A549 (cell line): ENCODE data around the gene CCDC157. TPM values are rescaled to one million over a fixed set of nuclear protein-coding genes. Genes with fewer than 3 reads are reported as not detected.

Experiments used
- ATAC-seq, 2 experiments: fragments of 200-7000 bp in 1 of 2; fragments of >200 bp in 1 of 2; cut with Nextera tagmentation in 1 of 2; cut with Tn5 transposase in 1 of 2; 3 replicates each; pipeline versions ENCODE4 v1.8.0 to v1.9.1; 2018 to 2020; ENCODE audit warnings: mild to moderate bottlenecking in 1 of 2, moderate library complexity in 1 of 2
- CTCF ChIA-PET: fragments of 300-600 bp; sonication (Branson Sonifier 250); formaldehyde crosslinking; extraction: SDS; loops from one replicate; lab custom pipeline; 2021; ENCODE audit warnings: antibody characterized with exemption, inconsistent platforms; lab: Yijun Ruan, JAX
- POLR2A ChIA-PET: fragments of 350-600 bp; formaldehyde crosslinking; extraction: SDS; loops from one replicate; lab custom pipeline; 2021; ENCODE audit warnings: antibody characterized with exemption, inconsistent platforms; lab: Yijun Ruan, JAX
- DNase-seq, 2 experiments: peaks; one replicate each; pipeline versions ENCODE4 v3.0.0 to v3.0.0-alpha.2; 2011 to 2016; ENCODE audit warnings: low read depth in 1 of 2, low spot score in 1 of 2
- FAIRE-seq: peaks from 2 replicates; lab custom pipeline; 2011; peaks lifted over from hg19 to GRCh38; lab: Jason Lieb, UNC
- H3K27ac ChIP-seq, 2 experiments: fragments of >200 bp; sonication (Bioruptor Twin); formaldehyde crosslinking; 3 replicates each; pipeline ENCODE4 v1.5.1; 2016 to 2017
- H3K4me1 ChIP-seq: fragments of >200 bp; sonication (Bioruptor Twin); formaldehyde crosslinking; 3 replicates; pipeline ENCODE4 v1.6.1; 2016
- H3K4me2 ChIP-seq: fragments of >200 bp; sonication (Bioruptor Twin); formaldehyde crosslinking; 3 replicates; pipeline ENCODE4 v1.6.1; 2016
- H3K4me3 ChIP-seq: fragments of >200 bp; sonication (Bioruptor Twin); formaldehyde crosslinking; 3 replicates; pipeline ENCODE4 v1.5.1; 2016
- H3K9me3 ChIP-seq: fragments of >200 bp; sonication (Bioruptor Twin); formaldehyde crosslinking; 3 replicates; pipeline ENCODE4 v1.6.1; 2016
- BHLHE40 ChIP-seq: IDR thresholded peaks from 2 replicates; pipeline ENCODE4 v1.6.1; 2012; ENCODE audit warnings: low read depth, low read length, inconsistent platforms
- CHD2 ChIP-seq: fragments of 150-350 bp; IDR thresholded peaks from 2 replicates; pipeline ENCODE4 v1.6.1; 2014; ENCODE audit warnings: low read length; ENCODE audit not compliant: partially characterized antibody
- EHF ChIP-seq: fragments of 250-450 bp; sonication (Bioruptor Pico); IDR thresholded peaks from 2 replicates; pipeline ENCODE4 v1.5.0; 2020; ENCODE audit warnings: mild to moderate bottlenecking
- FOSL2 ChIP-seq, 2 experiments: fragments of 450-650 bp in 1 of 2; fragments of >200 bp in 1 of 2; sonication (Bioruptor Twin) in 1 of 2; formaldehyde crosslinking; IDR thresholded peaks; 2 replicates each; pipeline versions ENCODE4 v1.5.0 to v1.6.1; 2016 to 2020; ENCODE audit warnings: mild to moderate bottlenecking in 1 of 2, moderate library complexity in 1 of 2
- HDAC2 ChIP-seq: fragments of 200-600 bp; sonication (generic); IDR thresholded peaks from 2 replicates; pipeline ENCODE4 v1.6.1; 2016
- JUNB ChIP-seq: fragments of >200 bp; sonication (Bioruptor Twin); formaldehyde crosslinking; IDR thresholded peaks from 2 replicates; pipeline ENCODE4 v1.6.1; 2016
- WGBS: methylation state at CpG from one replicate; pipeline ENCODE4 v1.1.6; 2017; ENCODE audit errors: missing lambda C conversion rate; 5-methylcytosine and 5-hydroxymethylcytosine counted together
- polyA plus RNA-seq, 4 experiments: library from polyadenylated mRNA; depleted of rRNA in 3 of 4; stranded (reverse); fragments of >200 nt; fragmentation: RNase III in 1 of 4; extraction: RNeasy Plus Mini Kit Qiagen cat#74134 plus additional on column Dnase treatment in 1 of 4; gene quantifications; 2 replicates in 3 of 4; 3 replicates in 1 of 4; pipeline ENCODE4 v1.2.3, GENCODE V29; 2011 to 2017
- TF ChIP-seq, protein P1 (sequence below): fragments of >200 bp; sonication (Bioruptor Twin); formaldehyde crosslinking; IDR thresholded peaks from 2 replicates; pipeline ENCODE4 v1.6.1; 2016
- TF ChIP-seq, protein P2 (sequence below): IDR thresholded peaks from 2 replicates; pipeline ENCODE4 v1.6.1; 2012; ENCODE audit warnings: low read depth, borderline replicate concordance
- TF ChIP-seq, protein P3 (sequence below): IDR thresholded peaks from 2 replicates; pipeline ENCODE4 v1.6.1; 2012
- TF ChIP-seq, protein P4 (sequence below): fragments of 200-600 bp; sonication (generic); IDR thresholded peaks from 2 replicates; pipeline ENCODE4 v1.6.1; 2016; ENCODE audit warnings: antibody characterized with exemption, mild to moderate bottlenecking, moderate library complexity
- TF ChIP-seq, protein P5 (sequence below): fragments of >200 bp; sonication (Bioruptor Twin); formaldehyde crosslinking; IDR thresholded peaks from 3 replicates; pipeline ENCODE4 v1.6.1; 2016

Gene CCDC157
- polyA plus RNA-seq, 2 of the 4 experiments (the other 2 are of a cell fraction) = 1.4 to 2.5 TPM

DNA sequence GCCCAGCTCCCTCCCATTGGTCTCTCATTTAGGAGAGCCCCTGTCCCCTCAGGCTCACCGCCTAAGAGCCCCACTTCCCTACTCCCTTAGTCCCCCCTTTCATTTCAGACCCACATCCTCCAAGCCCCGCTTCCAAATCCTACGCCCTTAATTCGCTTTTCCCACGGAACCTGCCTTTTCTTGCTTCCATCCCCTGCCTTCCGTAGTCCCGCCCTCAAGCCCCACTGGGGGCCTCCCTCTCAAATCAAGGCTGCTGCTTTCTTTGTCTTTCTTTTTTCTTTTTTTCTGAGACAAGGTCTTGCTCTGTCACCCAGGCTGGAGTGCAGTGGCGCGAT is 396 bp downstream of the CCDC157 start (continued):
- TF ChIP-seq BHLHE40 = no peak

DNA sequence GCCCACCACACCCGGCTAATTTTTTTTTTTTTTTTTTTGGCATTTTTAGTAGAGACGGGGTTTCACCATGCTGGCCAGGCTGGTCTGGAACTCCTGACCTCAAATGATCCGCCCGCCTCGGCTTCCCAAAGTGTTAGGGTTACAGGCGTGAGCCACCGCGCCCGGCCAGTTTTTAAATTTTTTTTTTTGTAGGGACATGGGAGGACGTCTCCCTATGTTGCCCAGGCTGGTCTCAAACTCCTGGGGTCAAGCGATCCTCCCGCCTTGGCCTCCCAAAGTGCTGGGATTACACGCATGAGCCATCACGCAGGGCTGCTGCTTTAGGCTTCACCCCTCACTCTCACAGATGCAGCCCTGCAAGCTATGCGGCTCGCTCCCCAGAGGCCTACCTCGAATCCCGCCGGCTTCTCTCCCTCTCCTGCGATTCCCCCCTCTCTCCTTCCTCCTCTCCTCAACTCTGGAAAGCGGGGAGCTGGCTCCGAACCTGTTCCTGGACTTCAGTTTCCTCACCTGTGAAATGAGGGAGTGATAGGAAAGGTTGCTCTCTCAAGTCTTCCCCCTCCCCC is 926 bp downstream of the CCDC157 start:
- H3K9me3 ChIP-seq = no peaks in the 10 kb centered on the region
- FAIRE-seq (no peak), ATAC-seq (no peak), DNase-seq (no peak)
- H3K4me3 ChIP-seq = peak overlapping the region; percentile 93; the same call in 2 of the 3 replicates
- CTCF ChIA-PET = interaction anchor here (1.3 to 2.9 kb wide), 3 partner anchors 30 to 95 kb away, joined by 4 to 8 read pairs (median 5); no protein-coding TSS in a partner anchor
- TF ChIP-seq, protein P1, sequence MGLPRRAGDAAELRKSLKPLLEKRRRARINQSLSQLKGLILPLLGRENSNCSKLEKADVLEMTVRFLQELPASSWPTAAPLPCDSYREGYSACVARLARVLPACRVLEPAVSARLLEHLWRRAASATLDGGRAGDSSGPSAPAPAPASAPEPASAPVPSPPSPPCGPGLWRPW = no peak
- TF ChIP-seq CHD2 (no peak), JUNB (no peak), HDAC2 (no peak), FOSL2 (IDR thresholded peaks at IDR 0.05) (no peak), FOSL2 (CRISPR knock-in tag; IDR thresholded peaks at IDR 0.05) (no peak)
- TF ChIP-seq, protein P2, sequence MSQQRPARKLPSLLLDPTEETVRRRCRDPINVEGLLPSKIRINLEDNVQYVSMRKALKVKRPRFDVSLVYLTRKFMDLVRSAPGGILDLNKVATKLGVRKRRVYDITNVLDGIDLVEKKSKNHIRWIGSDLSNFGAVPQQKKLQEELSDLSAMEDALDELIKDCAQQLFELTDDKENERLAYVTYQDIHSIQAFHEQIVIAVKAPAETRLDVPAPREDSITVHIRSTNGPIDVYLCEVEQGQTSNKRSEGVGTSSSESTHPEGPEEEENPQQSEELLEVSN = no peak
- TF ChIP-seq, protein P3, sequence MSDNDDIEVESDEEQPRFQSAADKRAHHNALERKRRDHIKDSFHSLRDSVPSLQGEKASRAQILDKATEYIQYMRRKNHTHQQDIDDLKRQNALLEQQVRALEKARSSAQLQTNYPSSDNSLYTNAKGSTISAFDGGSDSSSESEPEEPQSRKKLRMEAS = no peak
- TF ChIP-seq, protein P4, sequence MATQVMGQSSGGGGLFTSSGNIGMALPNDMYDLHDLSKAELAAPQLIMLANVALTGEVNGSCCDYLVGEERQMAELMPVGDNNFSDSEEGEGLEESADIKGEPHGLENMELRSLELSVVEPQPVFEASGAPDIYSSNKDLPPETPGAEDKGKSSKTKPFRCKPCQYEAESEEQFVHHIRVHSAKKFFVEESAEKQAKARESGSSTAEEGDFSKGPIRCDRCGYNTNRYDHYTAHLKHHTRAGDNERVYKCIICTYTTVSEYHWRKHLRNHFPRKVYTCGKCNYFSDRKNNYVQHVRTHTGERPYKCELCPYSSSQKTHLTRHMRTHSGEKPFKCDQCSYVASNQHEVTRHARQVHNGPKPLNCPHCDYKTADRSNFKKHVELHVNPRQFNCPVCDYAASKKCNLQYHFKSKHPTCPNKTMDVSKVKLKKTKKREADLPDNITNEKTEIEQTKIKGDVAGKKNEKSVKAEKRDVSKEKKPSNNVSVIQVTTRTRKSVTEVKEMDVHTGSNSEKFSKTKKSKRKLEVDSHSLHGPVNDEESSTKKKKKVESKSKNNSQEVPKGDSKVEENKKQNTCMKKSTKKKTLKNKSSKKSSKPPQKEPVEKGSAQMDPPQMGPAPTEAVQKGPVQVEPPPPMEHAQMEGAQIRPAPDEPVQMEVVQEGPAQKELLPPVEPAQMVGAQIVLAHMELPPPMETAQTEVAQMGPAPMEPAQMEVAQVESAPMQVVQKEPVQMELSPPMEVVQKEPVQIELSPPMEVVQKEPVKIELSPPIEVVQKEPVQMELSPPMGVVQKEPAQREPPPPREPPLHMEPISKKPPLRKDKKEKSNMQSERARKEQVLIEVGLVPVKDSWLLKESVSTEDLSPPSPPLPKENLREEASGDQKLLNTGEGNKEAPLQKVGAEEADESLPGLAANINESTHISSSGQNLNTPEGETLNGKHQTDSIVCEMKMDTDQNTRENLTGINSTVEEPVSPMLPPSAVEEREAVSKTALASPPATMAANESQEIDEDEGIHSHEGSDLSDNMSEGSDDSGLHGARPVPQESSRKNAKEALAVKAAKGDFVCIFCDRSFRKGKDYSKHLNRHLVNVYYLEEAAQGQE = no peak
- TF ChIP-seq, protein P5, sequence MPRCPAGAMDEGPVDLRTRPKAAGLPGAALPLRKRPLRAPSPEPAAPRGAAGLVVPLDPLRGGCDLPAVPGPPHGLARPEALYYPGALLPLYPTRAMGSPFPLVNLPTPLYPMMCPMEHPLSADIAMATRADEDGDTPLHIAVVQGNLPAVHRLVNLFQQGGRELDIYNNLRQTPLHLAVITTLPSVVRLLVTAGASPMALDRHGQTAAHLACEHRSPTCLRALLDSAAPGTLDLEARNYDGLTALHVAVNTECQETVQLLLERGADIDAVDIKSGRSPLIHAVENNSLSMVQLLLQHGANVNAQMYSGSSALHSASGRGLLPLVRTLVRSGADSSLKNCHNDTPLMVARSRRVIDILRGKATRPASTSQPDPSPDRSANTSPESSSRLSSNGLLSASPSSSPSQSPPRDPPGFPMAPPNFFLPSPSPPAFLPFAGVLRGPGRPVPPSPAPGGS = no peak
- 72% methylated on average over 22 of the region's 22 CpGs for WGBS
- POLR2A ChIA-PET = interaction anchor here (0.9 to 2.6 kb wide), 3 partner anchors 11 to 66 kb away, joined by 3 to 13 read pairs (median 13); partner anchors contain the start of gene TBC1D10A
- peak overlapping the region; percentile 95 to 99; a peak in 4 of 6 replicates for H3K27ac ChIP-seq
- H3K4me1 ChIP-seq = peaks cover 18% of the 10 kb centered on the region; the same call in 1 of the 3 replicates
- peak overlapping the region; percentile 89 for H3K4me2 ChIP-seq

DNA sequence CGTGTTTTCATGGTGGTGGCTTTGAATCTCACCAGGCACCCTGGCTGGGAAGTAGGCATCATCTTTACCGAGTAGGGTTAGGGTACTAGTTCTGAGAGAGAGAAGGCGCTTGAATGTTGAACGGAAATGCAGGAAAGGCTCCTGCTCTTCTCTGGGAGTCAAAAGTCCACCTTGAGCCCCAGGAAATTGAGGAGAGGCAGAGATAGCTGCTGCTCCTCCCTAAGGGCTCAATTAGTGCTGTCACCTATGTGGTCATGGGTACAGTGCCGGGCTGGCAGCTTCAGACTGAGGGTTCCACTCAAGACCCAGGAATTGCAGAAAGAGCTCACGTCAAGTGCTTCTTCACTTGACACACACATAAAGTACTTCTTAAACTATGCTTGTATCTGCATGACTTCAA is 1.7 kb downstream of the CCDC157 start:
- DNase-seq (no peak), ATAC-seq (no peak), FAIRE-seq (no peak)
- Histone ChIP-seq H3K4me3 (no peak overlapping the region), H3K9me3 (no peaks in the 10 kb centered on the region), H3K27ac (no peak overlapping the region), H3K4me2 (no peak overlapping the region), H3K4me1 (peaks cover 18% of the 10 kb centered on the region; the same call in 1 of the 3 replicates)
- CTCF ChIA-PET = interaction anchor here (2.3 to 2.9 kb wide), 2 partner anchors 30 to 96 kb away, joined by 5 to 8 read pairs; no protein-coding TSS in a partner anchor
- POLR2A ChIA-PET = interaction anchor here (2.6 kb wide), 1 partner anchor 10 kb away, joined by 13 read pairs; no protein-coding TSS in a partner anchor
- TF ChIP-seq, protein P2 = no peak
- TF ChIP-seq EHF (CRISPR knock-in tag) = no peak
- 86% methylated on average over 6 of the region's 6 CpGs for WGBS
